Activated T-cell treated with anti-CD3 and anti-CD28 coated beads, Interleukin-2, amount 50 U/mL, for 4 hours (primary cell): ENCODE measurements around the gene TBC1D14. TPM values are rescaled to one million over a fixed set of nuclear protein-coding genes. Genes with fewer than 3 reads are reported as not detected.
"Not testable (repeated sequence)": the region's sequence is repeated elsewhere in the genome, so short reads cannot be mapped to it uniquely, and the experiment has no call there.

Source experiments
- ATAC-seq, 2 donors: fragments of 200-7000 bp; cut with Tn5 transposase; one replicate each; pipeline ENCODE4 v1.10.0; 2021
- DNase-seq: peaks from one replicate; pipeline ENCODE4 v3.0.0-alpha.2; 2020
- H3K27me3 Mint-ChIP-seq: one replicate; pipeline ENCODE4 v1.8.0; 2021; ENCODE audit warnings: low read depth, mixed read lengths
- H3K36me3 Mint-ChIP-seq: one replicate; pipeline ENCODE4 v1.8.0; 2022; ENCODE audit warnings: mixed read lengths; ENCODE audit not compliant: insufficient read depth
- H3K4me1 Mint-ChIP-seq: one replicate; pipeline ENCODE4 v1.8.0; 2021; ENCODE audit warnings: low read depth, mixed read lengths
- H3K4me3 Mint-ChIP-seq: one replicate; pipeline ENCODE4 v1.8.0; 2021; ENCODE audit warnings: mild to moderate bottlenecking, moderate library complexity, mixed read lengths
- H3K9me3 Mint-ChIP-seq: one replicate; pipeline ENCODE4 v1.8.0; 2021; ENCODE audit warnings: mixed read lengths
- total RNA-seq, 3 donors: library from RNA; stranded (reverse); gene quantifications; one replicate each; pipeline ENCODE4 v1.2.1, GENCODE V29; 2021

TBC1D14 gene
- total RNA-seq, 3 donors from 2014 or later: 39.8 to 45.7 (median 41.7) TPM

DNA sequence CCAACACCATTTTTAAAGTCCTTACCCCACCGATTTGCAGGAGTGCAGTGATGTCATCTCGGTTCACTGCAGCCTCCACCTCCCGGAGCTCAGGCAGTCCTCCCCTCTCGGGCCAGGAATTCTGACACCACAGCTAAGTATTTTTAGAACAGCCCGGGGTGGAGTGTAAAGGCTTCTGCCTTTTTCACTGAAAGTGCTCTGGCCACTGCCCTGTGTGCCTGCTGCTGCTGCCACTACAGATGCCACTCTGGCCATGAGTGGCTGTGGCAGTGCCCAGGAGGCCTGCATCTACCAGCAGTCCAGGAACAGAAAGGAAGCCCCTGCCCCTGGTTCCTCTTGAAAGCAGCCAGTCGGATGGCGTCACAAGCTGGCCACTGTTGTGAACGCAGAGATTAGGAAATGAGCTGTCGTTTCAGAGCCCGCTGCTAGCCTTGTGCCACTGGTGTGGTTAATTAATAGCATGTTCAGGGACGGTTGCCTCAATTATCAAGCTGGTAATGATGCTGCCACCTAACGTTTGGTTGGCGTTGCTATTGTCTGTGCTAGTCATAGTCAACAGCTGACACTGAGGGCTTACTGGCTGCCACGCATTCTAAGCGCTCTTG is 23.6 kb upstream of the TBC1D14 start:
- Mint-ChIP-seq H3K27me3 (no peaks in the 10 kb centered on the region), H3K36me3 (peaks cover 19% of the 10 kb centered on the region), H3K4me1 (peaks cover 5% of the 10 kb centered on the region), H3K9me3 (no peaks in the 10 kb centered on the region), H3K4me3 (no peak overlapping the region)
- ATAC-seq (no peak), DNase-seq (no peak)

DNA sequence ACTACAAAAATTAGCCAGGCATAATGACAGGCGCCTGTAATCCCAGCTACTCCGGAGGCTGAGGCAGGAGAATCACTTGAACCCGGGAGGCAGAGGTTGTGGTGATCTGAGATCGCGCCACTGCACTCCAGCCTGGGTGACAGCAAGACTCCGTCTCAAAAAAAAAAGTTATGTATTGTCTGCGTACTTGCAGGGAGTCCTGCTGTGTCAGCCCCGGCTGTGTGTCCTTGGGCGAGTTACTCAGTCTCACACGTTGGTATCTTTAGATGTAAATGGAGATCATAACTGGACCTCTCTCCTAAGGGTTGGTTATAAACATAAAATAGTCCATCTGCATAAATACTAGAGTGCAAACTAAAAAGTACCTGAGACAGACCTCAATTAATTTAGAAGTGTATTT is 22.7 kb upstream of the TBC1D14 start:
- ATAC-seq: no peak
- H3K27me3 Mint-ChIP-seq: no peaks in the 10 kb centered on the region
- H3K4me3 Mint-ChIP-seq: no peak overlapping the region
- no peaks in the 10 kb centered on the region for H3K9me3 Mint-ChIP-seq
- no peak for DNase-seq
- peaks cover 12% of the 10 kb centered on the region for H3K4me1 Mint-ChIP-seq
- peaks cover 12% of the 10 kb centered on the region for H3K36me3 Mint-ChIP-seq

DNA sequence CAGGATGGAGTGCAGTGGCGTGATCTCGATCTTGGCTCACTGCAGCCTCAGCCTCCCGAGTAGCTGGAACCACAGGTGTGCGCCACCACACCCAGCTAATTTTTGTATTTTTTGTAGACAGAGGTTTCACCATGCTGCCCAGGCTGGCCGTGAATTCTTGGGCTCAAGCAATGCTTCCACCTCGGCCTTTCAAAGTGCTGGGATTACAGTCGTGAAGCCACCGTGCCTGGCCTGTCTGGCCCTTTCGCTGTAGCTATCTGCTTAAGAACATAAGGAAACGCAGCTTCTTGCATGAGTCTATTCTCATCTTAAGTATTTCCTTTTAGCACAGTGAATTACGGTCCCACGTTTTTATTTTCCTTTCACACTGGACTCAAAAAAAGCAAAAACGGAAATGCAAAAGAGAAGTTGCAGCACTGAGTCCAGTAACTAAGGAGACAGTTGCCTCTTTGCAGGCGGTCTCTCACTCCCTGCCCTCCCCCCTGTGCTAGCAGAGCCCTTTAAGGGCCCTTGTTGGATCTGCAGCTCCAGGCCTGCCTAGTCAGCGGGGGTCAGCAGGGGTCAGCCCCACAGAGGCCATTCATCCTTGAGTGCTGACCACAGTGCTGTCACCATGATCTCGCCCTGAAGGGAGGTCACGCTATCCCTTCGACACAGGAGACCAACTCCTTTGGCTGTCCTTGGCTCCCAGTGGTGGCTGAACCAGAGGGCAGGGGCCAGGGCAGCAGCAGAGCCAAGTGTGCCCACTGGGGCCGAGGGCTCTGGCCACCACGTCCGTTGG is 21.8 kb upstream of the TBC1D14 start:
- Mint-ChIP-seq H3K36me3 (peaks cover 4% of the 10 kb centered on the region), H3K4me1 (peaks cover 21% of the 10 kb centered on the region), H3K4me3 (no peak overlapping the region), H3K27me3 (no peaks in the 10 kb centered on the region), H3K9me3 (no peaks in the 10 kb centered on the region)
- ATAC-seq (no peak), DNase-seq (no peak)

DNA sequence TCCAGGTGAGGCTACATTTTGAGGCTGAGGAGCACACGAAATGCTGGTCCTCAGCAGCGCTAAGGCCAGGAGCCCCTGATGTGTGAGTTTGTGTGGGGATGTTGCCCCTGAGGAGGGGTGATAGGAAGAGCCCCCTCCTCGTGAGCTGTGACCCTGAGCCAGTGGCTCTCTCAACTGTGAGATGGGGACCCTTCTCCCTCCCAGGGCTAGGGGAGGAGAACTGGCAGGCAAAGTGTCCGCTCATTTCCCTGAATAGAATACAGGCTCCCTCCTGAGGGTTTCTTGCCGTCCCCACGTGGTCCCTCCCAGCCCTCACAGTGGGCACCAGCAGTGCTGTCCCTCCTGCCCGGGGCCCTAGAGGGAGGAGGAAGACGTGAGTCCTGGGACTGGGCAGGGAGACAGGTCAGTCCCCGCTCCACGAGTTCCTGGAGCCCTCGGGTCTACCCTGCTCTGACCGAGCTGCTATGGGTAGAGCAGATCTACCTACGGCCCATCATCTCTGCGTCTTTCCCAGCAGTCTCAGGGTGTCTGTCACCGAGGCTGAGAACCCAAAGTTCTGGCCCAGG is 21.0 kb upstream of the TBC1D14 start:
- H3K36me3 Mint-ChIP-seq: no peaks in the 10 kb centered on the region
- no peaks in the 10 kb centered on the region for H3K27me3 Mint-ChIP-seq
- H3K4me1 Mint-ChIP-seq: peaks cover 26% of the 10 kb centered on the region
- no peak for ATAC-seq
- H3K9me3 Mint-ChIP-seq: no peaks in the 10 kb centered on the region
- no peak for DNase-seq
- H3K4me3 Mint-ChIP-seq: no peak overlapping the region

DNA sequence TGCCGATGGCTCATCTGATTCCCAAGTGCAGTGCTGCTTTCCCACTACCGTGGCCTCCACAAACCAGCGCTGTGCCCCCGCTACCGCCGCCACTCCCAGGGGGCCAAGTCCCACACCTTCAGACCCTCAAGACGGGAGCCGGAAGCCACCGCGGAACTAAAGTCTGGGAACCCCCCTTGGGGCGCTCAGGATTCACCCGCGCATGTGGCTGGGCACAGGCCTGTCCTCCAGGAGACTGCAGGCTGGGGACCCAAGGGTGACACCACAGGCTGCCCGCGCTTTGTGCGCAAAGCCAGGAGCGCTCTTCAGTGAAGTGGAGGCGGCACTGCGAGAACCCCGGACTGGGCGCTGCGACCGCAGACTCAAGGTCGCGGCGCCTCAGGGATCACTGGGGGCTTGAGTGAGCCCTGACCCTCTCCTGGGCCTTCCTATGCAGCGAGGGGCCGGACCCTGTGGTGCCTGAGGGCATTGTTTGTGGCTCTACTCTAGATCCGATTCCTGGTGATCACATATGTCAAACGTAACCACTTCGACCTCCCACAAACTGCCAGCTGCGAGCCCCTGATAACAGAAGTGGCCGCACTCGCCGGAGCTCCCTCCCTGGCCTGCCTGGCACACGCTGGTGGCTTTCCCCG is 20.4 kb upstream of the TBC1D14 start:
- H3K4me3 Mint-ChIP-seq: no peak overlapping the region
- no peaks in the 10 kb centered on the region for H3K27me3 Mint-ChIP-seq
- no peaks in the 10 kb centered on the region for H3K36me3 Mint-ChIP-seq
- no peak for ATAC-seq
- DNase-seq: no peak
- H3K9me3 Mint-ChIP-seq: no peaks in the 10 kb centered on the region
- H3K4me1 Mint-ChIP-seq: peaks cover 29% of the 10 kb centered on the region

DNA sequence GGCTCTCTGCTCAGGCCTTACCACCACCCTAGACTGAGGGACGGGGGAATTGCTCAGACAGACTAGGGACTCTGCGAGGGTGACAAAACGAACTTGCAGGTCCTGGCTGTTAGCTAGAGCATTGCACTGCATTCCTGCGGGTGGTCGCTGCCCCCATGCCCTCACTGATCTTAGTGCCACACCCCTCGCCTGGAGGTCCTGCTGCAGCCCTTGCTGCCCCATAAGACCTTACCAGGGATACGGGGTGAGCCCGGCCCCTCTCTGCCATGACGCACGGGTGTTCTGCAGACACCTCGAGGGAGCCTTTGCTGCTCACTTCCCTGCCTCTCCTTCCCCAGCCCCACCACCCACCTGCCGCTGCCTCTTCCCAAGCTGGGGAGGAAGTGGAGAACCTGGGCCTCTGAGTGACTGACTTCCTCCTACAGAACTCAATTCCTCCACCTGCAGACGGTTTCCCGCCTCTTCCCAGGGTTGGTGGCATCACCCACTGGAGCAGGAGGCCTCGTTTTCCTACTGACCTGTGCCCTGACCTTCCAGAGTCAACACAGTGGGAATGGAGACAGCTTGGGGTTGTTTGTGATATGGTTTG is 19.8 kb upstream of the TBC1D14 start:
- Mint-ChIP-seq H3K9me3 (no peaks in the 10 kb centered on the region), H3K4me3 (no peak overlapping the region), H3K36me3 (no peaks in the 10 kb centered on the region), H3K4me1 (peaks cover 31% of the 10 kb centered on the region), H3K27me3 (no peaks in the 10 kb centered on the region)
- ATAC-seq (no peak), DNase-seq (no peak)

DNA sequence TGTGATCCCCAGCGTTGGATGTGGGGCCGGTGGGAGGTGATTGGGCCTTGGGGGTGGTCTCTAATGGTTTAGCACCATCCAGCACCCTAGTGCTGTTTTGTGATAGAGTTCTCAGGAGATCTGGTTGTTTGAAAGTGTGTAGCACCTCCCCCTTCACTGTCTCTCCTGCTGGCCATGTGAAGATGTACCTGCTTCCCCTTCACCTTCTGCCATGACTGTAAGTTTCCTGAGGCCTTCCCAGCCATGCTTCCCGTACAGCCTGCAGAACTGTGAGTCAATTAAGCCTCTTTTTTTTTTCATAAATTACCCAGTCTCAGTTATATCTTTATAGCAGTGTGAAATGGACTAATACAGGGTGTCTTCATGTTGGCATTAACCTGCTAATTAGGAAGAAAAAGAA is 19.3 kb upstream of the TBC1D14 start:
- Mint-ChIP-seq H3K4me1 (peaks cover 33% of the 10 kb centered on the region), H3K36me3 (no peaks in the 10 kb centered on the region), H3K4me3 (no peak overlapping the region), H3K27me3 (no peaks in the 10 kb centered on the region), H3K9me3 (no peaks in the 10 kb centered on the region)
- no peak for ATAC-seq
- no peak for DNase-seq

DNA sequence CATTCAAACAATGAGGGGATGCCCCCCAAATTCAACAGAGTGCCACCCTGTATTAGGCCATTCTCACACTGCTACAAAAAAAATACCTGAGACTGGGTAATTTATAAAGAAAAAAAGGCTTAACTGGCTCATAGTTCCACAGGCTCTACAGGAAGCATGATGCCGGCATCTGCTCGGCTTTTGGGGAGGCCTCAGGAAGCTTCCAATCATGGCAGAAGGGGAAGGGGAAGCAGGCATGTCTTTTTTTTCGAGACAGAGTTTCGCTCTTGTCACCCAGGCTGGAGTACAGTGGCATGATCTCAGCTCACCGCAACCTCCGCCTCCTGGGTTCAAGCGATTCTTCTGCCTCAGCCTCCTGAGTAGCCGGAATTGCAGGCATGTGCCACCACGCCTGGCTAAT is 18.7 kb upstream of the TBC1D14 start:
- not testable (repeated sequence) for H3K9me3 Mint-ChIP-seq, DNase-seq, H3K4me3 Mint-ChIP-seq, H3K27me3 Mint-ChIP-seq, H3K36me3 Mint-ChIP-seq, ATAC-seq
- H3K4me1 Mint-ChIP-seq: peaks cover 33% of the 10 kb centered on the region

DNA sequence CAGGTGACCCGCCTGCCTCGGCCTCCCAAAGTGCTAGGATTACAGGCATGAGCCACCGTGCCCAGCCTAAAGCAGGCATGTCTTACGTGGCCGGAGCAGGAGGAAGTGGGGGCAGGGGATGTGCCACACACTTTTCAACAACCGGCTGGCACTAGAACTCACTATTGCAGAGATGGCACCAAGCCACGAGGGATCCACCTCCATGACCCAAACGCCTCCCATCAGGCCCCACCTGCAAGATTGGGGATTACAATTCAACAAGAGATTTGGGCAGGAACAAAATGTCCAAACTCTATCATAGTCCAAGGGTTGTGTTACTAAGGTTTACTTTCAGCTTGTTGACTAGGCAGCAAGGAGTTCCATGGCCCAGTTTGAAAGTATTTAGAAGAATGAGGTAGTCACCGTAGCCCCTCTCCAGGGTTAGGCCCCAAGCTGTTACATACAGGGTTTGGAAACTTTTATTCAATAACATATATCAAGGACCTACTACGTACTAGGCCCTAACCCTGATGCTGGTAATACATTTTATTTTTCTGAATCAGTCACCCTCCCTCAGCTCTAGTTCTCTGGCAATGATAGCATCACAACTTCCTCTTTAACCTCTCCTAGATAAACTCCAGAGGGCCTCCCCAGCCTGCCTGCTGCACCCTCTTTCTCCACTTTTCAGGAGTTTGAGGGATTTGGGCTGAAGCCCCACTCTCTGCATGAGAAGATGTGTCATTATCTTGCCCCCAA is 18.0 kb upstream of the TBC1D14 start:
- Mint-ChIP-seq H3K4me3 (peak overlapping the region; percentile 46), H3K9me3 (no peaks in the 10 kb centered on the region), H3K4me1 (peaks cover 33% of the 10 kb centered on the region), H3K27me3 (no peaks in the 10 kb centered on the region), H3K36me3 (no peaks in the 10 kb centered on the region)
- ATAC-seq: peak; percentile 33 to 41
- DNase-seq: no peak

DNA sequence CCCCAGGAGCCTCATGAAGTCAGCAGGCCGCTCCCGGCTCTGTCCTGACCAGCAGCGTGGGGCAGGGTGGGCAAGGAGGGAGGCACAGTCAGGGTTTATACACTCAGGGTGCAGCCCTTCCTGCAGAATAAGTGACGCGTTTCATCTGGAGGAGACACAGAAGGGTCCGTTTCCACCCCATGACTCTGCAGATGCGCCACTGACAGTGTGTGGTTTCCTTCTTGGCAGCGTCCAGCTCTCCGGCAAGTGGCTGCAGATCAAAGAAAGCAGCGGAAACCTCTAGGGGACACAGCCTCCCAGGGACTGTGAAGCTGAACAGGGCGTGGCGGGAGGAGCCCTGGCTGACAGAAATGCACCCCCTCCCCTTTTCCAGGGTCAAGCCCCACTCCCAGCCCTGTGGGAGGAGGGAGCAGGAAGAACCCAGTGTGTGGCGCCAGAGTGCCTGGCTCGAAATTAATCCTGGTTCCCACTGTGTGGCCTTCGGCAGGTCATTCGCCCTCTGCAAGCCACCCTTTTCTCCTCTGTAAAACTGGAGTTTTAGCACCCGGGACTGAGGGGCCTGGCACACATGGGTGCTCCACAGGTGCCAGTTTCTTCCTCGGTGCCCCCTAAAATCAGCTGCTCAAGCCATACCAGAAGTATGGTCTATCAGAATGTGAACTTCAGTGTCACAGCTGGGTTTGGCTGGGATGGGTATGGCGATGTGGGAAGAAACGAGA is 17.3 kb upstream of the TBC1D14 start:
- Mint-ChIP-seq H3K9me3 (no peaks in the 10 kb centered on the region), H3K4me1 (peaks cover 33% of the 10 kb centered on the region), H3K4me3 (peak overlapping the region; percentile 46), H3K27me3 (no peaks in the 10 kb centered on the region), H3K36me3 (no peaks in the 10 kb centered on the region)
- peak; percentile 65 to 70 for ATAC-seq
- no peak for DNase-seq

DNA sequence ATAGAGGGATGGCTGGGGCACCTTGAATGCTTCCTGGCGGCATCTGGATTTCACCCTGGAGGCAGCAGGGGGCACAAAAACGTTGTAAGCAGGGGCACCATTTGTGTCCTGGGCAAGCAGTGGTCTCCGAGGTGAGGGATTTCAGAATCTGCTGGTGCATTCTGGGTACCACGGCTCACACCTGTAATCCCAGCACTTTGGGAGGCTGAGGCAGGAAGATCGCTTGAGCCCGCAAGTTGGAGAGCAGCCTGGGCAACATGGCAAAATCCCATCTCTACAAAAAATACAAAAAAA is 16.8 kb upstream of the TBC1D14 start:
- Mint-ChIP-seq H3K4me3 (no peak overlapping the region), H3K36me3 (no peaks in the 10 kb centered on the region), H3K9me3 (no peaks in the 10 kb centered on the region), H3K27me3 (no peaks in the 10 kb centered on the region), H3K4me1 (peaks cover 33% of the 10 kb centered on the region)
- ATAC-seq (no peak), DNase-seq (no peak)

DNA sequence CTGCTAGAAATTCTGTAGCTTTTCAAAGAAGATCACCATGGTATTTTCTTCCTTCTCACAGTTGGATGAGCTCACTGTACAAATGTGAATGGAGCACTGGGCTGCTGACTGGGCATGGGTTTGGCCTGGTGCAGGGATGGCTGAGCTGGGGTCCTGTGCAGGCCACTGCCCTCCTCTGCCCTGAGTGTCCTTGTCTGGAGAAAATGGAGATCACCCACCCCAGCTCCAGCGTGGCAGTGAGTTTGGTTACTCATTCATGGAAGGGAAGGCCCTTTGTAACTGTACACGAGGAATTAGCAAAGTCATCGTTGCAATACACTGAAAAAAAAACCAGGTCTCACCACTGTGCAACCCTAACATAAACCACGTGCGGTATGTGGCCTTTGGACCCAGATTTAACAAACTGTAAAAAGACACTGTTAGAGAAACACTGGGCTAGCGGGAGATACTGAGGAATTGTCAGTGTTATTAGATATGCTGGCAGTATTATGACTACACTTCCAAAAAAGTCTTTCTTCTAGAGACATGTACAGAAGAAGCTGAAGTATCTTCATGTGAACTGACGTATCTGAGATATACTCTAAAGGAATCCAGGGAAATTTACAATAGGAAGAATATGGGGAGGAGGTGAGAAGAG is 16.1 kb upstream of the TBC1D14 start:
- Mint-ChIP-seq H3K27me3 (no peaks in the 10 kb centered on the region), H3K9me3 (no peaks in the 10 kb centered on the region), H3K36me3 (no peaks in the 10 kb centered on the region), H3K4me3 (no peak overlapping the region), H3K4me1 (peaks cover 33% of the 10 kb centered on the region)
- ATAC-seq (no peak), DNase-seq (no peak)

DNA sequence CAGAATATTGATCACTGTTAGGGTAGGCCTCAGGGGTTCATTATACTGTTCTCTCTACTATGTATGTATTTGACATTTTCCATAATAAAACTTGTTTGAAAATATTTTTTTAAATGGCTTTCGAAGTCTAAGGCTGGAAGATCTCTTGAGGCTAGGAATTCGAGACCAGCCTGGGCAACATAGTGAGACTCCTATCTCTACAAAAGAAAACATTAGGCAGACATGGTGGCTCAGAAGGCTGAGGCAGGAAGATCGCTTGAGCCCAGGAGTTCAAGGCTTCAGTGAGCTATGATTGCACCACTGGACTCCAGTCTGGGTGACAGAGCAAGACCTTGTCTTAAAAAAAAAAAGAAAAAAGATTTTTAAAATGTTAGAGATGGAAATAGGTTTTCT is 15.5 kb upstream of the TBC1D14 start:
- Mint-ChIP-seq H3K4me3 (no peak overlapping the region), H3K9me3 (no peaks in the 10 kb centered on the region), H3K4me1 (peaks cover 37% of the 10 kb centered on the region), H3K27me3 (no peaks in the 10 kb centered on the region), H3K36me3 (no peaks in the 10 kb centered on the region)
- ATAC-seq (no peak), DNase-seq (no peak)
